Femur (tissue), 1 donor: ENCODE results near the gene XK.
"Not testable (repeated sequence)": the region's sequence is repeated elsewhere in the genome, so short reads cannot be mapped to it uniquely, and the experiment has no call there.

Source experiments
- DNase-seq: peaks from one replicate; pipeline ENCODE4 v3.0.0-alpha.2; 2017

XK gene

GRCh38 chrX:37757082-37757481 is 71.5 kb downstream of the XK start:
- no peak for DNase-seq

- DNase-seq = no peak
Observed at GRCh38 chrX:37759351-37759750, 73.8 kb downstream of the XK start.

- no peak for DNase-seq
Observed at GRCh38 chrX:37759878-37760418, 74.4 kb downstream of the XK start.

- no peak for DNase-seq
Observed at GRCh38 chrX:37763400-37763799, 77.8 kb downstream of the XK start.

- no peak for DNase-seq
Observed at GRCh38 chrX:37765507-37765906, 79.9 kb downstream of the XK start.

- no peak for DNase-seq
Observed at GRCh38 chrX:37767430-37767829, 81.8 kb downstream of the XK start.

GRCh38 chrX:37768866-37769265 is 83.3 kb downstream of the XK start:
- DNase-seq = not testable (repeated sequence)

GRCh38 chrX:37776283-37776986 is 90.8 kb downstream of the XK start:
- DNase-seq = no peak

GRCh38 chrX:37776987-37777325 is 91.4 kb downstream of the XK start:
- no peak for DNase-seq

- DNase-seq = no peak
Observed at GRCh38 chrX:37779857-37780256, 94.3 kb downstream of the XK start, which contains the start of gene CYBB. Gene CYBB (plus strand): TSS chrX:37780059. CDS start chrX:37780078, 19 bp downstream.

- no peak for DNase-seq
Observed at GRCh38 chrX:37781081-37781480, 95.5 kb downstream of the XK start.
